ENCODE measurements around the gene EDC3.

EDC3 gene

DNA sequence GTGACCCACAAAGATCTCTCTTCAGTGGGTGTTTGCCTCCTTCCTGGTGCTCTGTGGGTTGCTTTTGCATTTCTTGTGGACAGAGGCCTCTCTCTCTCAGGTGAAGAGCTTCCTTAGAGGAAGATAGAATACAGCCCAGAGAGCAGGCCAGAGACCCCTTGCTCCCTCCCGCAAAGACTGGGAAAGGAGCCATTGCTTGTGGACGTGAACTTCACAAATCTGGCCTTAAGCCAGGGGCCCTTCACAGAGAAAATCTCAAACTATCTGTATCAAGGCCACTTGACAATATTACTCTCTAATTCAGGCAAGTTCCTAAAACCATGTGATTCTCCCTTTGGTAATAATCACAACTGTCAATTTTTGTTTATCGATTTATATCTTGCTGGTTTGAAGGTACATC is 110.6 kb downstream of the EDC3 start:
- DNase-seq (ENCODE audit: low read depth in 2 of 2, low spot score in 1 of 2), result no peak

DNA sequence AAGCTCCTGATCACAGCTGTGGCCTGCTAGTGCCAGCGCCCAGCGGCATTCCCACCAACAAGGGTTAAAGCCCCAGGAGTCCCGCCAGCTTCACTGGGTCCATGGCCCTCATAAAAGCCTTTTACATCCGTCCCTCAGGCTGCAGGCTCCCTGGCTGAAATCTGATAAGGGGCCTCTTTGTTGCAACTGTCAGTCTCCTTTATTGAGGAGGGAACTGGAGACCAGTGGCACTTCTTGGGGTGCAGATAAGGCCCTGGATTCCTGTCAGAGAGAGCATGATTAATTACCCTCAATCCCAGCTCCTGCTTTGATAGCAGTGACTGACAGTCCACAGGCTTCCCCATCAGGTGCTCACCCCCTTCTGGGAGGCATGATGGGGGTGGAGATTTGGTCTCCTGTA is 111.0 kb downstream of the EDC3 start:
- no peak for DNase-seq (ENCODE audit: low read depth in 2 of 2, low spot score in 1 of 2)

DNA sequence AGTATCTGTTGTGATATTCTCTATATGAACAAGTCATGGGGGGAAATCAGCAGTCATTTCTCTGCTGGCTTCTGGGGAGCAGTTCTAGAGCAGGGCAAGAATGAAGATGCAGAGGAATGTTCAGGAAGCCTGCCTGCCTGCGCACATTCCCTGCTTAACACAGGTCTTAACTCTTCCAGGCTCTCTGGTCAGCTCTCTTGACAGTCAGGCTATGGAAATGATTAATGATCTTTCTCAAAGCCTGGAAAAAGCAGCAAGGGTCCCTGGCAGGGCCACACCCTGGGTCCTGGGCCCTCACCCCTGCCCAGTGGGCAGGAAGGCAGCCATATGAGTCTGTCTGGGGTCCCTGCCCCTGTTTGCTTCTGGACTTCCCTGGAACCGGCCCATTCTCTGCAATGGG is 111.6 kb downstream of the EDC3 start:
- no peak for DNase-seq (ENCODE audit: low read depth in 2 of 2, low spot score in 1 of 2)
